Right cardiac atrium (tissue), 5 donors: ENCODE measurements around the gene PAFAH1B2. TPM values are rescaled to one million over a fixed set of nuclear protein-coding genes. Genes with fewer than 3 reads are reported as not detected.

Experiments used
- ATAC-seq, 2 donors: fragments of 200-7000 bp; cut with Tn5 transposase; one replicate each; pipeline versions ENCODE4 v1.8.0 to v1.9.1; 2020; ENCODE audit warnings: moderate library complexity in 2 of 2, mild to moderate bottlenecking in 1 of 2
- DNase-seq, 3 donors: peaks; one replicate each; pipeline ENCODE4 v3.0.0-alpha.2; 2020
- H3K27ac ChIP-seq: one replicate; pipeline ENCODE4 v1.5.1; 2013; ENCODE audit warnings: mild to moderate bottlenecking, low read length, control low read depth, moderate library complexity
- H3K27me3 ChIP-seq: one replicate; pipeline ENCODE4 v1.6.1; 2013; ENCODE audit not compliant: control insufficient read depth, insufficient read depth
- H3K4me1 ChIP-seq: one replicate; pipeline ENCODE4 v1.6.1; 2013; ENCODE audit warnings: low read length; ENCODE audit not compliant: control insufficient read depth, insufficient read depth
- H3K4me3 ChIP-seq: one replicate; pipeline ENCODE4 v1.5.1; 2013; ENCODE audit warnings: low read length, control low read depth
- H3K9me3 ChIP-seq: one replicate; pipeline ENCODE4 v1.6.1; 2013; ENCODE audit warnings: low read length; ENCODE audit not compliant: control insufficient read depth
- WGBS: extraction: QIAGEN DNeasy Blood & Tissue Kit; methylation state at CpG from one replicate; pipeline ENCODE4 v1.1.7; 2013; 5-methylcytosine and 5-hydroxymethylcytosine counted together
- intact Hi-C, 4 donors: fragments of 100-400 bp; cut with DNase I; formaldehyde crosslinking; loops; one replicate each; pipeline versions ENCODE4 v1.11.0 to v1.14.0; 2022 to 2023
- polyA plus RNA-seq: library from polyadenylated mRNA; stranded (reverse); fragments of 200-250 nt; gene quantifications from one replicate; pipeline ENCODE4 v1.2.3, GENCODE V29; 2013
- total RNA-seq, 4 donors: library from RNA; stranded (reverse); fragmentation: NEBNext Ultra II Directional; extraction: Animal tissue kit (Norgen Biotek cat#: 25700); gene quantifications; one replicate each; pipeline ENCODE4 v1.2.1, GENCODE V29; 2021
- donor health status: healthy with polysubstance abuse.
- donor health status: DM: no; HTN: yes; CAD: no.
- donor health status: DM: no; HTN: no; CAD: no.
- donor health status: DM: no; HTN: yes; CAD: no; lungs with severe emphysema.
- donor health status: DM: yes; HTN: yes; CAD: no.

The PAFAH1B2 gene
- total and polyA plus RNA-seq, 5 donors = 20.4 to 68.1 (median 57.1) TPM

DNA sequence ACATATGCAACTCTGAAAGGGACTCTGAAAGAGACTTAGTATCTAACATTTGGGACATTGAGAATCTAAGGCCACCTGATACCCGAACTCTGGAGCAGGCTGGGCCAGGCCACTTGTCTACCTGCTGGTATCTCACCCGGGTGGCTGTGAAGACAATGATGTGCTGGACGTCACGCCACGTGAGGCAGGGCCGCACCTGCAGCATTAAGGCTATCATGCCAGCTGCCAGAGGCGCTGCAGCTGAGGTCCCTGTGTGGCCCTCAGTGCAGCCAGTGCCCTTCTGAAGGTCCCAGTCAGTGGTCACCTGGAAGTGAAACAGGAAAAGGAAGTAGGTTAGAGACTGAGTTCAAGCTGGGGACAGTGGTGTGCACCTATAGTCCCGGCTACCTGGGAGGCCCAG lies 75.4 kb downstream of the PAFAH1B2 start:
- peaks cover 34% of the 10 kb centered on the region for H3K4me1 ChIP-seq
- no peak overlapping the region for H3K4me3 ChIP-seq
- no peaks in the 10 kb centered on the region for H3K27me3 ChIP-seq
- 80% methylated on average over 8 of the region's 8 CpGs for WGBS
- H3K27ac ChIP-seq = peak overlapping the region; percentile 81
- H3K9me3 ChIP-seq = no peaks in the 10 kb centered on the region
- intact Hi-C loops = loop anchor here in 1 of 4 donors (5.0 kb wide), 1 partner anchor 37 kb away; no protein-coding TSS in a partner anchor
- no peak for ATAC-seq
- peak in 2 of 3 donors; percentile 55 to 64 for DNase-seq

DNA sequence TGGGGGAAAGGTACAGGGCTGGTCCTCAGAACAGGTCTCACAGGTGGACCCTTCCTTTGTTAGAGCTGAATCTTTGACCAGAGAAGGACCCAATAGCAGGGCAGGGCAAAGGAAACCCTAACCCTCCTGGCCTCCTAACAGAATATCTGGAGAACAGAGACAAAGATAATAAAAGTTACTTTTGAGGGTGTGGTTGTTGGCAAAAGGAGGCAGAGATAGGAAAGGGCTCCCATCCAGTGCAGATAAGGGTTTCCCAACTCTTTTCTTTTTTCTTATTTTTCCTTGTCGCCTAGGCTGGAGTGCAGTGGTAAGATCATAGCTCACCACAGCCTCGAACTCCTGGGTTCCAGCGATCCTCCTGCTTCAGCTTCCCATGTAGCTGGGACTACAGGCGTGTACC lies 75.9 kb downstream of the PAFAH1B2 start:
- intact Hi-C loops = loop anchor here (5.0 to 10.0 kb wide), 4 partner anchors 33 to 425 kb away; partner anchors contain the start of gene APOA5 (in 3 of the 4)
- 72% methylated on average over 4 of the region's 4 CpGs for WGBS
- H3K27ac ChIP-seq = peak overlapping the region; percentile 99
- H3K4me1 ChIP-seq = peaks cover 34% of the 10 kb centered on the region
- DNase-seq = no peak
- no peaks in the 10 kb centered on the region for H3K27me3 ChIP-seq
- H3K4me3 ChIP-seq = no peak overlapping the region
- ATAC-seq = peak in 1 of 2 donors; percentile 3
- no peaks in the 10 kb centered on the region for H3K9me3 ChIP-seq

DNA sequence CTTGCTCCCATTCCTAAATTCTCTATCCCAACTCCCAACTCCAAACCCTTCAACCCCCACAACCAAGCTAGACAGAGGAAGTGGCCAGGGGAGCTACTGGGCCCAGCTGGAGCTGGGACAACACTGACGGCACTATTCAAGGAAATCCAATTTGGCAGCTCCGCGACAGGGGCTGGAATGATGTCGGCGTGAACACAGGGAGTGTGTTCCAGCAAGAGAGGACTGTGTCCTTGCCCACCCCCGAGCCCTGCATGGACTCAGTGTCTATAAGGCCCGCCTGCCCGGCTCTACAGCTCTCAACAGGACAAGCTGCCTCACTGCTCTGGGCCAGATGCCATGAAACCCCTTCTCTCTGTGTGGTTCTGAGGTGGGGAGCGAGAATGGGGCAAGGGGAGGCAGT lies 76.5 kb downstream of the PAFAH1B2 start:
- H3K4me1 ChIP-seq = peaks cover 34% of the 10 kb centered on the region
- no peaks in the 10 kb centered on the region for H3K27me3 ChIP-seq
- DNase-seq (peak; percentile 91 to 96 (median 93)), ATAC-seq (peak; percentile 62 to 77)
- H3K9me3 ChIP-seq = no peaks in the 10 kb centered on the region
- no peak overlapping the region for H3K4me3 ChIP-seq
- WGBS = 24% methylated on average over 9 of the region's 9 CpGs
- intact Hi-C loops = loop anchor here (5.0 to 10.0 kb wide), 3 partner anchors 33 to 426 kb away; partner anchors contain the start of gene APOA5 (in 3 of the 4)
- peak overlapping the region; percentile 99 for H3K27ac ChIP-seq

- H3K27ac ChIP-seq = peak overlapping the region; percentile 99
- intact Hi-C loops = loop anchor here (5.0 to 10.0 kb wide), 3 partner anchors 34 to 426 kb away; partner anchors contain the start of gene APOA5 (in 3 of the 4)
- no peaks in the 10 kb centered on the region for H3K9me3 ChIP-seq
- no peaks in the 10 kb centered on the region for H3K27me3 ChIP-seq
- 25% methylated on average over 7 of the region's 7 CpGs for WGBS
- no peak overlapping the region for H3K4me3 ChIP-seq
- ATAC-seq = peak; percentile 18 to 45
- H3K4me1 ChIP-seq = peaks cover 34% of the 10 kb centered on the region
- DNase-seq = peak; percentile 72 to 86 (median 82)
Measured at GRCh38 chr11:117220999-117221774, 77.1 kb downstream of the PAFAH1B2 start.

- no peak overlapping the region for H3K4me3 ChIP-seq
- H3K9me3 ChIP-seq = no peaks in the 10 kb centered on the region
- 32% methylated on average over 7 of the region's 7 CpGs for WGBS
- DNase-seq = peak; percentile 83 to 91 (median 88)
- intact Hi-C loops = loop anchor here (5.0 to 10.0 kb wide), 3 partner anchors 35 to 427 kb away; partner anchors contain the start of gene APOA5 (in 3 of the 4)
- peak overlapping the region; percentile 99 for H3K27ac ChIP-seq
- peak; percentile 53 to 77 for ATAC-seq
- no peaks in the 10 kb centered on the region for H3K27me3 ChIP-seq
- H3K4me1 ChIP-seq = peaks cover 34% of the 10 kb centered on the region
Measured at GRCh38 chr11:117221775-117222517, 77.9 kb downstream of the PAFAH1B2 start.

DNA sequence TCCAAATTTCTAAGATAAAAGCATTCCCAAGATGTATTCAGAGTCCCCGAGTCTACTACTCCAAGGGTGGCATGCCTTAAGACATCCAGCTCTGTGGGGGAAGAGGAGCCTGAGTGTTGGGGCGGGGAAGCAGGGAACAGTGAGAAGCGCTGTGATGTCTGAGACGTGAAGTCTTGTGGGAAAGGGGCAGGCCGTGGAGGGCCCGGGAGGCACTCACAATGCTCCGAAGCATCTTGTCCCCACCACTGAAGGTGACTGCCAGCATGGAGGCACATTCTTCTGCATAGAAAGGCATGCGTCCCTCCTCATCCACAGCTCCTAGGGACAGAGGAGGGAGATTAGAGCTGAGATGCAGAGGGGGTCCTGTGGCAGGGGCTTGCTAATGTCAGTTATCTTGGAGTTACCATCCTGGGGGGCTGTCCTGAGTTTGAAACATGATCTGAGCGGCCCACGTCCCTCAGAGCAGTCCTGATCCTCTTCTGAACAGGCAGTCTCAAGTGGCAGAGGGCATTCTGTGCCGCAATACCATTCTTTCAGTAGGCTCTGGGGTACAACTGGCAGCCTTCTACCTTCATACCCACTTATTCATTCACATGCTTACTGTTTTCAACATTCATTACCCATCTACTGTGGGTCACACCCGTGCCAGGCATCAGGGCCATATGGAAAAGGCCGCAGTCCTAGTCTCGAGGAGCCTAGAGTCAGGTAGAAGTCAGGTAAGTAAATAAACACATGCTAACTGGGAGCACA lies 79.1 kb downstream of the PAFAH1B2 start:
- WGBS = 89% methylated on average over 14 of the region's 14 CpGs
- no peaks in the 10 kb centered on the region for H3K9me3 ChIP-seq
- H3K4me3 ChIP-seq = no peak overlapping the region
- DNase-seq (peak in 1 of 3 donors; percentile 19), ATAC-seq (no peak)
- H3K4me1 ChIP-seq = peaks cover 27% of the 10 kb centered on the region
- no peak overlapping the region for H3K27ac ChIP-seq
- intact Hi-C loops = loop anchor here (5.0 to 10.0 kb wide), 3 partner anchors 36 to 428 kb away; partner anchors contain the start of gene APOA5 (in 3 of the 4)
- no peaks in the 10 kb centered on the region for H3K27me3 ChIP-seq

- no peak overlapping the region for H3K4me3 ChIP-seq
- H3K9me3 ChIP-seq = no peaks in the 10 kb centered on the region
- intact Hi-C loops = loop anchor here (5.0 to 10.0 kb wide), 3 partner anchors 37 to 429 kb away; partner anchors contain the start of gene APOA5 (in 3 of the 4)
- H3K27ac ChIP-seq = no peak overlapping the region
- ATAC-seq = peak in 1 of 2 donors; percentile 31
- DNase-seq = peak in 1 of 3 donors; percentile 27
- H3K27me3 ChIP-seq = no peaks in the 10 kb centered on the region
- peaks cover 24% of the 10 kb centered on the region for H3K4me1 ChIP-seq
- WGBS = 70% methylated on average over 17 of the region's 17 CpGs
Measured at GRCh38 chr11:117223741-117224689, 79.9 kb downstream of the PAFAH1B2 start.

GRCh38 chr11:117225553-117226170 lies 81.6 kb downstream of the PAFAH1B2 start:
- Histone ChIP-seq H3K27me3 (no peaks in the 10 kb centered on the region), H3K9me3 (no peaks in the 10 kb centered on the region), H3K27ac (no peak overlapping the region), H3K4me3 (no peak overlapping the region), H3K4me1 (peaks cover 10% of the 10 kb centered on the region)
- DNase-seq (peak in 1 of 3 donors; percentile 14), ATAC-seq (no peak)
- intact Hi-C loops = loop anchor here (5.0 to 10.0 kb wide), 5 partner anchors 43 to 431 kb away; partner anchors contain the start of gene APOA5 (in 3 of the 4)
- 95% methylated on average over 9 of the region's 9 CpGs for WGBS
